GM12878 (cell line): Measurements from ENCODE around the gene CDH4. TPM values are rescaled to one million over a fixed set of nuclear protein-coding genes. Genes with fewer than 3 reads are reported as not detected.

Experiments
- ATAC-seq: fragments of 200-7000 bp; cut with Tn5 transposase; 3 replicates; pipeline ENCODE4 v1.9.1; 2020; ENCODE audit warnings: mild to moderate bottlenecking, moderate library complexity
- BruUV-seq: library from RNA; stranded (reverse); fragments of 400-500 nt; replicated peaks from 2 replicates; lab custom pipeline; 2021; lab: Mats Ljungman, UMichigan
- CTCF ChIA-PET: fragments of 300-600 bp; sonication (Branson Sonifier 250); formaldehyde crosslinking; extraction: SDS; loops from one replicate; lab custom pipeline; 2021; ENCODE audit warnings: inconsistent platforms; lab: Yijun Ruan, JAX
- POLR2A ChIA-PET: fragments of 350-600 bp; formaldehyde crosslinking; extraction: SDS; loops from one replicate; lab custom pipeline; 2021; ENCODE audit warnings: inconsistent platforms; lab: Charles Lee
- RAD21 ChIA-PET: fragments of 300-600 bp; sonication (Branson Sonifier 250); formaldehyde crosslinking; loops from one replicate; lab custom pipeline; 2023; ENCODE audit warnings: antibody characterized with exemption; ENCODE audit not compliant: unreplicated experiment; lab: Charles Lee
- SMC1A ChIA-PET: fragments of 300-600 bp; sonication (Branson Sonifier 250); formaldehyde crosslinking; loops from one replicate; lab custom pipeline; 2023; ENCODE audit not compliant: unreplicated experiment, uncharacterized antibody; lab: Charles Lee
- DNase-seq: peaks from one replicate; pipeline ENCODE4 v3.0.0-alpha.2; 2011; ENCODE audit warnings: low read depth, low spot score
- FAIRE-seq: peaks from 3 replicates; lab custom pipeline; 2011; peaks lifted over from hg19 to GRCh38; lab: Jason Lieb, UNC
- H2AFZ ChIP-seq: 2 replicates; pipeline ENCODE4 v1.6.0; 2011; ENCODE audit warnings: low read depth, low read length, control low read depth; ENCODE audit not compliant: control insufficient read depth
- H3K27ac ChIP-seq: 2 replicates; pipeline ENCODE4 v1.5.1; 2011; ENCODE audit warnings: control low read depth; ENCODE audit not compliant: control insufficient read depth, insufficient read depth
- H3K27me3 ChIP-seq, 2 experiments: replicated peaks in 1 of 2; 2 replicates each; pipeline versions ENCODE4 v1.6.0 to v1.6.1; 2011; ENCODE audit warnings: low read length in 1 of 2; ENCODE audit not compliant: control insufficient read depth in 2 of 2, insufficient read depth in 2 of 2
- H3K36me3 ChIP-seq, 2 experiments: 2 replicates each; pipeline ENCODE4 v1.5.1; 2011; ENCODE audit warnings: low read length in 1 of 2; ENCODE audit not compliant: control insufficient read depth in 2 of 2, insufficient read depth in 2 of 2
- H3K4me1 ChIP-seq: 2 replicates; pipeline ENCODE4 v1.6.1; 2011; ENCODE audit warnings: mild to moderate bottlenecking, low read length, moderate library complexity, mixed read lengths; ENCODE audit not compliant: control insufficient read depth, insufficient read depth
- H3K4me2 ChIP-seq: 2 replicates; pipeline ENCODE4 v1.6.0; 2011; ENCODE audit warnings: control low read depth; ENCODE audit not compliant: control insufficient read depth, insufficient read depth
- H3K4me3 ChIP-seq: fragments of 200-600 bp; sonication (generic); 2 replicates; pipeline ENCODE4 v1.5.1; 2016
- H3K79me2 ChIP-seq: 2 replicates; pipeline ENCODE4 v1.6.0; 2011; ENCODE audit warnings: low read length; ENCODE audit not compliant: control insufficient read depth, insufficient read depth
- H3K9ac ChIP-seq: 2 replicates; pipeline ENCODE4 v1.8.0; 2011; ENCODE audit warnings: low read length, control low read depth, mixed read lengths; ENCODE audit not compliant: control insufficient read depth, insufficient read depth
- H3K9me3 ChIP-seq: replicated peaks from 3 replicates; pipeline ENCODE4 v1.5.1; 2011; ENCODE audit warnings: mild to moderate bottlenecking, low read length; ENCODE audit not compliant: control insufficient read depth, insufficient read depth
- H4K20me1 ChIP-seq: 2 replicates; pipeline ENCODE4 v1.6.0; 2011; ENCODE audit not compliant: control insufficient read depth, insufficient read depth
- CBFB ChIP-seq: IDR thresholded peaks from 2 replicates; pipeline ENCODE4 v1.6.1; 2016; ENCODE audit warnings: antibody characterized with exemption, low read depth
- CBX5 ChIP-seq: sonication (generic); IDR thresholded peaks from 2 replicates; pipeline ENCODE4 v1.6.1; 2016; ENCODE audit warnings: low read depth, moderate library complexity, mild to moderate bottlenecking, inconsistent platforms
- EP300 ChIP-seq, 2 experiments: fragments of 150-350 bp in 1 of 2; IDR thresholded peaks; 2 replicates each; pipeline ENCODE4 v1.6.1; 2011 to 2012; ENCODE audit warnings: low read depth in 2 of 2, low read length in 2 of 2, borderline replicate concordance in 1 of 2, improper control_type of control experiment in 1 of 2, inconsistent platforms in 1 of 2; ENCODE audit not compliant: control insufficient read depth in 1 of 2
- EZH2 ChIP-seq: IDR thresholded peaks from 2 replicates; pipeline ENCODE4 v1.6.1; 2012; ENCODE audit warnings: low read depth, mild to moderate bottlenecking, control low read depth, inconsistent platforms, low read length, borderline replicate concordance; ENCODE audit not compliant: control insufficient read depth
- IKZF2 ChIP-seq, 2 experiments: fragments of 450-650 bp; IDR thresholded peaks; 2 replicates each; pipeline ENCODE4 v1.6.1; 2017; ENCODE audit warnings: mild to moderate bottlenecking in 2 of 2, moderate library complexity in 2 of 2
- KAT2A ChIP-seq: conservative IDR thresholded peaks from 2 replicates; pipeline ENCODE4 v1.6.1; 2011; ENCODE audit warnings: low read depth, low read length; ENCODE audit not compliant: control insufficient read depth
- MEF2B ChIP-seq: fragments of 450-650 bp; IDR thresholded peaks from 2 replicates; pipeline ENCODE4 v1.6.1; 2018; ENCODE audit warnings: mild to moderate bottlenecking, moderate library complexity; ENCODE audit not compliant: partially characterized antibody, poor library complexity, severe bottlenecking
- POLR2AphosphoS2 ChIP-seq: IDR thresholded peaks from 2 replicates; pipeline ENCODE4 v1.6.1; 2011; ENCODE audit warnings: low read depth, mild to moderate bottlenecking, low read length, improper control_type of control experiment, moderate library complexity
- SREBF2 ChIP-seq: IDR thresholded peaks from 2 replicates; pipeline ENCODE4 v1.6.1; 2012; ENCODE audit warnings: mild to moderate bottlenecking, low read length
- STAT3 ChIP-seq: IDR thresholded peaks from 2 replicates; pipeline ENCODE4 v1.6.1; 2011; ENCODE audit warnings: low read depth, low read length, improper control_type of control experiment
- WGBS: methylation state at CpG from one replicate; pipeline ENCODE4 v1.1.6; 2016; ENCODE audit warnings: low lambda C conversion rate; ENCODE audit not compliant: insufficient replicate concordance, insufficient coverage; ENCODE audit errors: missing lambda C conversion rate; 5-methylcytosine and 5-hydroxymethylcytosine counted together
- in situ Hi-C: fragments of 300-500 bp; cut with MboI; formaldehyde crosslinking; loops from 9 replicates; pipeline ENCODE4 v1.14.3; 2018; ENCODE audit warnings: mixed read lengths
- intact Hi-C: fragments of 100-400 bp; cut with micrococcal nuclease; formaldehyde crosslinking; loops from one replicate; pipeline ENCODE4 v1.14.2; 2022; ENCODE audit not compliant: unreplicated experiment
- polyA plus RNA-seq, 11 experiments: library from polyadenylated mRNA; depleted of rRNA in 4 of 11; unstranded in 6 of 11; stranded (reverse) in 5 of 11; fragments of >200 nt; fragmentation: Nextera tagmentation in 4 of 11; fragmentation: Illumina TruSeq in 1 of 11; extraction: Ambion mirVana in 4 of 11; extraction: Trizol in 1 of 11; gene quantifications; 1 replicate in 1 of 11; 2 replicates in 10 of 11; pipeline versions ENCODE4 v1.2.1 to v1.2.3, GENCODE V29; 2011 to 2016; ENCODE audit warnings: inconsistent platforms in 2 of 11, missing spikeins in 2 of 11, low read depth in 1 of 11
- total RNA-seq, 4 experiments: library from RNA; depleted of rRNA in 3 of 4; stranded (reverse); fragments of >200 nt in 3 of 4; fragmentation: Illumina TruSeq in 1 of 4; extraction: Trizol in 1 of 4; gene quantifications; 2 replicates each; pipeline versions ENCODE4 v1.2.1 to v1.2.3, GENCODE V29; 2013 to 2021

The CDH4 gene
- total and polyA plus RNA-seq, 10 of the 15 experiments (the other 5 are each of a cell fraction or from before 2014, with no cell fraction given): not detected

- RAD21 ChIA-PET: no interaction called here
- SMC1A ChIA-PET: no interaction called here
- BruUV-seq: no TSS peak
- H3K79me2 ChIP-seq: no peaks in the 10 kb centered on the region
- H4K20me1 ChIP-seq: no peaks in the 10 kb centered on the region
- H3K9ac ChIP-seq: no peak overlapping the region
- WGBS: 72% methylated on average over 24 of the region's 27 CpGs
- H3K27ac ChIP-seq: no peak overlapping the region
- FAIRE-seq (no peak), DNase-seq (no peak), ATAC-seq (no peak)
- no peak overlapping the region for H3K4me2 ChIP-seq
- peaks cover 6% of the 10 kb centered on the region; the same call in 2 of the 3 replicates for H3K9me3 ChIP-seq
- H3K27me3 ChIP-seq: no peaks in the 10 kb centered on the region
- POLR2A ChIA-PET: no interaction called here
- no peaks in the 10 kb centered on the region for H3K36me3 ChIP-seq
- intact Hi-C loops (no loop called here), in situ Hi-C loops (no loop called here)
- no peak overlapping the region for H2AFZ ChIP-seq
- H3K4me1 ChIP-seq: no peaks in the 10 kb centered on the region
- CTCF ChIA-PET: no interaction called here
- no peak overlapping the region for H3K4me3 ChIP-seq
- TF ChIP-seq POLR2AphosphoS2 (no peak), EP300 (IDR thresholded peaks at IDR 0.05; ENCODE audit: borderline replicate concordance in 1 of 2, control insufficient read depth in 1 of 2, low read depth in 2 of 2, low read length in 2 of 2) (no peak), SREBF2 (no peak), CBX5 (no peak), IKZF2 (IDR thresholded peaks at IDR 0.05) (no peak), STAT3 (no peak), CBFB (no peak), EZH2 (no peak), KAT2A (no peak), MEF2B (no peak)
These were observed 28.3 kb downstream of the CDH4 start for GRCh38 chr20:61280217-61280980.
